CD4-positive, CD25-positive, alpha-beta regulatory T cell (primary cell): ENCODE data around the gene SSBP3. TPM values are rescaled to one million over a fixed set of nuclear protein-coding genes. Genes with fewer than 3 reads are reported as not detected.
A peak's percentile ranks its signal among the peaks of the same experiment; 100 is the strongest.

ENCODE experiments used
- ATAC-seq, 2 donors: fragments of 150-1000 bp; cut with Tn5 transposase; one replicate each; pipeline ENCODE4 v1.10.0; 2021; ENCODE audit warnings: low read depth in 2 of 2, moderate number of reproducible peaks in 2 of 2, moderate library complexity in 1 of 2
- DNase-seq, 3 donors: peaks; one replicate each; pipeline versions ENCODE4 v3.0.0 to v3.0.0-alpha.2; 2012 to 2022; ENCODE audit warnings: mixed read lengths in 1 of 3
- H3K27ac ChIP-seq: one replicate; pipeline ENCODE4 v1.7.0; 2013; ENCODE audit warnings: mild to moderate bottlenecking, low read length; ENCODE audit not compliant: insufficient read depth, poor library complexity, severe bottlenecking
- H3K27me3 ChIP-seq: one replicate; pipeline ENCODE4 v1.7.0; 2013; ENCODE audit warnings: low read length; ENCODE audit not compliant: control insufficient read depth, insufficient read depth
- H3K36me3 ChIP-seq: one replicate; pipeline ENCODE4 v1.7.0; 2013; ENCODE audit warnings: mild to moderate bottlenecking, low read length, moderate library complexity; ENCODE audit not compliant: control insufficient read depth, insufficient read depth
- H3K4me1 ChIP-seq: 2 replicates; pipeline ENCODE4 v1.7.0; 2013; ENCODE audit warnings: mild to moderate bottlenecking, low read length; ENCODE audit not compliant: insufficient read depth, control insufficient read depth, poor library complexity, severe bottlenecking
- H3K4me3 ChIP-seq: one replicate; pipeline ENCODE4 v1.7.0; 2013; ENCODE audit warnings: low read depth, mild to moderate bottlenecking, low read length, moderate library complexity
- H3K9me3 ChIP-seq, 2 experiments: 1 replicate in 1 of 2; 2 replicates in 1 of 2; pipeline ENCODE4 v1.7.0; 2013; ENCODE audit warnings: low read length in 2 of 2, mild to moderate bottlenecking in 1 of 2, moderate library complexity in 1 of 2; ENCODE audit not compliant: control insufficient read depth in 2 of 2
- H3K27ac Mint-ChIP-seq, 3 donors: one replicate each; pipeline ENCODE4 v1.8.0; 2020 to 2022; ENCODE audit warnings: mild to moderate bottlenecking in 3 of 3, mixed read lengths in 3 of 3, moderate library complexity in 2 of 3
- H3K27me3 Mint-ChIP-seq: one replicate; pipeline ENCODE4 v1.8.0; 2022; ENCODE audit warnings: mild to moderate bottlenecking, mixed read lengths
- H3K36me3 Mint-ChIP-seq: one replicate; pipeline ENCODE4 v1.8.0; 2020; ENCODE audit warnings: mixed read lengths
- H3K4me1 Mint-ChIP-seq, 4 donors: one replicate each; pipeline ENCODE4 v1.8.0; 2020 to 2022; ENCODE audit warnings: mixed read lengths in 4 of 4, mild to moderate bottlenecking in 1 of 4
- H3K4me3 Mint-ChIP-seq, 4 donors: one replicate each; pipeline ENCODE4 v1.8.0; 2020 to 2022; ENCODE audit warnings: mild to moderate bottlenecking in 4 of 4, mixed read lengths in 4 of 4, moderate library complexity in 3 of 4
- H3K9me3 Mint-ChIP-seq, 7 donors: one replicate each; pipeline ENCODE4 v1.8.0; 2020 to 2022; ENCODE audit warnings: mixed read lengths in 7 of 7, mild to moderate bottlenecking in 3 of 7, moderate library complexity in 2 of 7
- polyA plus RNA-seq, 4 donors: library from polyadenylated mRNA; unstranded; fragments of 300-500 nt; fragmentation: Illumina TruSeq; gene quantifications; one replicate each; pipeline ENCODE4 v1.2.3, GENCODE V29; 2021
- total RNA-seq: library from RNA; stranded (reverse); gene quantifications from one replicate; pipeline ENCODE4 v1.2.3, GENCODE V29; 2022

SSBP3 gene
- total and polyA plus RNA-seq, 5 donors from 2014 or later = 5.4 to 30.6 (median 7.2) TPM

DNA sequence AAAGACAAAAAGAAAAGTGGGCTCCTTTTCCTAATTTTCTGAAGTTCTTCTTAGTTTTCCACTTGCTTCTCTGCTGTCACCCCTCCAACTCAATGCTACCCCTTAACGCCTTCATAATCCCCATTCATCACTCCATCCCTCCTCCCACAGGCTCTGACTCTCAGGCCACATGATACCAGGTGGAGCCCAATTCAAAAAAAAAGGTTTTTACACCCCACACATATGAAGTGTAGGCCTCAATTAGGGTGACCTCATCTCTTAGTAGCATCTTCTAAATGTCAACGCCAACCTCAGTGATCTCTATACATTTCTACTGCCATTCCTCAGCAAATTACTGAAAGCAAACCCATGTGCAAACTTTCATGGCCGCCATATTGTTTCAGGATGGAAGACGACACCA is 6.4 kb downstream of the SSBP3 start:
- peak overlapping the region in 1 of 4 donors; percentile 92 for H3K4me3 Mint-ChIP-seq
- Histone ChIP-seq H3K9me3 (no peaks in the 10 kb centered on the region), H3K27me3 (no peaks in the 10 kb centered on the region), H3K36me3 (peaks cover 60% of the 10 kb centered on the region), H3K4me1 (peaks cover 18% of the 10 kb centered on the region), H3K27ac (no peak overlapping the region), H3K4me3 (no peak overlapping the region)
- H3K27ac Mint-ChIP-seq = peak overlapping the region in 2 of 3 donors; percentile 2 to 24
- no peak for ATAC-seq
- H3K9me3 Mint-ChIP-seq = peaks cover 0 to 2% (median 0%) of the 10 kb centered on the region in 7 donors
- peaks cover 70% of the 10 kb centered on the region for H3K36me3 Mint-ChIP-seq
- H3K27me3 Mint-ChIP-seq = peaks cover 4% of the 10 kb centered on the region
- no peak for DNase-seq
- peaks cover 23 to 82% (median 47%) of the 10 kb centered on the region in 4 donors for H3K4me1 Mint-ChIP-seq

DNA sequence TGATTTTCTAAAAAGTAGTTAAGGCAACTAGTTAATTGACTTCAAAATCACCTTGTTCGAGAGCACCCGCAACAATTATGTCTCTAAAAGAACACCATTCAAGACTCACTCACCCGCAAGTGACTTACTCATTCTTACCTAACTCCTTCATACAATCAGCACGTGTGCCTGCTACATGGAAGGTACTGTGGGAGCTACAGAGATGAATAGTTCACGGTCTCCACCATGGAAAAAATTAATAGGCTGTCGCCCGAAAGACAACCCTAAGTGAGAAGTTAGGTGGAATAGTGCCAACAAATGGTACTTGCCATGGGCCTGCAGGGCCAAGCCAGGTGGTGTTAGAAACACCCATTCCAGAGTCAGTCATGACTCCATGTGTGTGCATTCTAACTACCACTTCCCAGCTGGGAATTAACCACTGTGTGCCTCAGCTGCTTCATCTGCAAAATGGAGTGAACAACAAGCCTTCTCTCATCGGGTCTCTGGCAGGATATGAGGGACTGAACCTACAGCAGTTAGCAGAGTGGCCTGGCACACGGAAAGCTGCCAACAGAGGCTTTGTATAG is 7.1 kb downstream of the SSBP3 start:
- H3K4me3 Mint-ChIP-seq = no peak overlapping the region

GRCh38 chr1:54397980-54398379 is 8.2 kb downstream of the SSBP3 start:
- Histone ChIP-seq H3K27me3 (no peaks in the 10 kb centered on the region), H3K27ac (no peak overlapping the region), H3K36me3 (peaks cover 68% of the 10 kb centered on the region), H3K4me1 (peaks cover 4% of the 10 kb centered on the region), H3K9me3 (no peaks in the 10 kb centered on the region), H3K4me3 (no peak overlapping the region)
- H3K9me3 Mint-ChIP-seq = peaks cover 0 to 2% (median 0%) of the 10 kb centered on the region in 7 donors
- peak overlapping the region in 1 of 4 donors; percentile 37 for H3K4me3 Mint-ChIP-seq
- H3K4me1 Mint-ChIP-seq = peaks cover 16 to 70% (median 32%) of the 10 kb centered on the region in 4 donors
- peaks cover 57% of the 10 kb centered on the region for H3K36me3 Mint-ChIP-seq
- H3K27me3 Mint-ChIP-seq = no peaks in the 10 kb centered on the region
- DNase-seq (no peak), ATAC-seq (no peak)
- peak overlapping the region in 1 of 3 donors; percentile 23 for H3K27ac Mint-ChIP-seq

More for the DNA sequence above, 7.1 kb downstream of the SSBP3 start:
- Mint-ChIP-seq H3K9me3 (peaks cover 0 to 2% (median 0%) of the 10 kb centered on the region in 7 donors), H3K36me3 (peaks cover 65% of the 10 kb centered on the region), H3K4me1 (peaks cover 23 to 77% (median 43%) of the 10 kb centered on the region in 4 donors), H3K27ac (peak overlapping the region; percentile 2 to 60 (median 4)), H3K27me3 (no peaks in the 10 kb centered on the region)
- H3K27me3 ChIP-seq = no peaks in the 10 kb centered on the region
- H3K27ac ChIP-seq = no peak overlapping the region
- H3K4me3 ChIP-seq = no peak overlapping the region
- DNase-seq (no peak), ATAC-seq (no peak)
- H3K9me3 ChIP-seq = no peaks in the 10 kb centered on the region
- H3K36me3 ChIP-seq = peaks cover 60% of the 10 kb centered on the region
- peaks cover 11% of the 10 kb centered on the region for H3K4me1 ChIP-seq

DNA sequence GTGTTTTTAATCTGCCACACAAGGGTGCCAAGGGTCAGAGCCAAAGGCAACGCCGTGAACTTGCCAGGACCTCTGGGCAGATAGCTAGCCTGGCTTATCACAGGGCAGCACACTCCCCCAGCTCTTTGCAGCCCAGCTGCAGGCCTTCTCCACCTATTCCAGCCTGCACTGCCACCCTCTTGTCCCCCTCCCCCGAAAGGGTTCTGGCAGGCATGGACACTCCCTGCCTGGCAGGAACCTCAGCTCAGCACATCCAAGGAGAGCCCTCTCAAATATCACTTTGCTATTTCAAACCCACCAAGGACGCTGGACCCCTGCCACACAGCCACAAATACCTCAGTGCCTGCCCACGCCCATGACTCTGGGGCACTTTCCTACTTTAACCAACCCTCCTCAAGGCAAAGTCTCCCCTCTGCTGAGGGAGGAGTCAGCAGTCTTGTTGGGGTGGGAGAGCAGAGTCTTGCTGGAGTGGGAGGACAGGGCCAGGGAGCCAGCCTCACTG is 9.1 kb downstream of the SSBP3 start:
- H3K27ac Mint-ChIP-seq = peak overlapping the region in 2 of 3 donors; percentile 23 to 67
- peaks cover 4% of the 10 kb centered on the region for H3K4me1 ChIP-seq
- peaks cover 0 to 2% (median 0%) of the 10 kb centered on the region in 7 donors for H3K9me3 Mint-ChIP-seq
- no peak overlapping the region for H3K4me3 Mint-ChIP-seq
- no peaks in the 10 kb centered on the region for H3K27me3 Mint-ChIP-seq
- no peak overlapping the region for H3K4me3 ChIP-seq
- H3K36me3 Mint-ChIP-seq = peaks cover 57% of the 10 kb centered on the region
- H3K9me3 ChIP-seq = no peaks in the 10 kb centered on the region
- H3K27me3 ChIP-seq = no peaks in the 10 kb centered on the region
- ATAC-seq = no peak
- peaks cover 75% of the 10 kb centered on the region for H3K36me3 ChIP-seq
- peaks cover 11 to 61% (median 28%) of the 10 kb centered on the region in 4 donors for H3K4me1 Mint-ChIP-seq
- no peak overlapping the region for H3K27ac ChIP-seq
- DNase-seq = no peak

GRCh38 chr1:54396261-54396933 is 9.8 kb downstream of the SSBP3 start:
- H3K9me3 Mint-ChIP-seq = peaks cover 0 to 2% (median 0%) of the 10 kb centered on the region in 7 donors
- no peaks in the 10 kb centered on the region for H3K27me3 Mint-ChIP-seq
- Histone ChIP-seq H3K4me1 (peaks cover 4% of the 10 kb centered on the region), H3K36me3 (peaks cover 75% of the 10 kb centered on the region), H3K27ac (no peak overlapping the region), H3K27me3 (no peaks in the 10 kb centered on the region), H3K4me3 (no peak overlapping the region), H3K9me3 (no peaks in the 10 kb centered on the region)
- DNase-seq (no peak), ATAC-seq (no peak)
- H3K4me3 Mint-ChIP-seq = no peak overlapping the region
- peaks cover 4 to 57% (median 24%) of the 10 kb centered on the region in 4 donors for H3K4me1 Mint-ChIP-seq
- H3K27ac Mint-ChIP-seq = no peak overlapping the region
- peaks cover 55% of the 10 kb centered on the region for H3K36me3 Mint-ChIP-seq

- Mint-ChIP-seq H3K27me3 (no peaks in the 10 kb centered on the region), H3K4me3 (no peak overlapping the region), H3K36me3 (peaks cover 47% of the 10 kb centered on the region), H3K27ac (no peak overlapping the region), H3K9me3 (peaks cover 0 to 2% (median 0%) of the 10 kb centered on the region in 7 donors), H3K4me1 (peaks cover 0 to 52% (median 15%) of the 10 kb centered on the region in 4 donors)
- Histone ChIP-seq H3K27ac (no peak overlapping the region), H3K27me3 (no peaks in the 10 kb centered on the region), H3K4me1 (peaks cover under 1% of the 10 kb centered on the region), H3K36me3 (peaks cover 66% of the 10 kb centered on the region), H3K9me3 (no peaks in the 10 kb centered on the region), H3K4me3 (no peak overlapping the region)
- DNase-seq (no peak), ATAC-seq (no peak)
These were observed 10.8 kb downstream of the SSBP3 start for GRCh38 chr1:54395281-54395934.

DNA sequence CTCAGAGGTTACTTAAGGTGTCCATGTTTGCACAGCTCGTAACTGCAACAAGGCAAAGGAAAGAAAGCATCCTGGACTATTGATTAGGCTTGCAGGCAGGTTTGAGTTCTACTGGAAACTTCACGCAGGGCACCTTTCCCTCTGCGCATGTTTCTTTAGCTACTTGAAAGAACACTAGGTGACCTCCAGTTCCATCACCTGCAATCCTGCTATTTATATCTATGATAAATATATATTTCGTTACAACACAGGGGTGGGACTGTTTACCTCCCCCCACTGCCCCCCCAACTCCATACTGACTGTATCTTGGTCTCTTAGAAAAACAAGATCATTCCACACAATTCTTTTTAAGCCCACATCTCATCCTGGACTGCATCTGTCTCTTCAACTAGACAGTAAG is 12.1 kb downstream of the SSBP3 start:
- H3K4me1 ChIP-seq = no peaks in the 10 kb centered on the region
- no peaks in the 10 kb centered on the region for H3K27me3 ChIP-seq
- no peak for ATAC-seq
- H3K9me3 ChIP-seq = no peaks in the 10 kb centered on the region
- no peak overlapping the region for H3K27ac ChIP-seq
- peaks cover 0 to 49% (median 11%) of the 10 kb centered on the region in 4 donors for H3K4me1 Mint-ChIP-seq
- H3K4me3 ChIP-seq = no peak overlapping the region
- DNase-seq = no peak
- no peak overlapping the region for H3K4me3 Mint-ChIP-seq
- H3K9me3 Mint-ChIP-seq = no peaks in the 10 kb centered on the region
- peaks cover 53% of the 10 kb centered on the region for H3K36me3 ChIP-seq
- no peak overlapping the region for H3K27ac Mint-ChIP-seq
- no peaks in the 10 kb centered on the region for H3K27me3 Mint-ChIP-seq
- peaks cover 40% of the 10 kb centered on the region for H3K36me3 Mint-ChIP-seq
